ENCODE data around the gene CSMD2.

- TF ChIP-seq CTCF (IDR thresholded peaks at IDR 0.05): no peak
- TF ChIP-seq POLR2A (IDR thresholded peaks at IDR 0.05): no peak
These were observed 648.6 kb downstream of the CSMD2 start for GRCh38 chr1:33516428-33516827.
